Measurements from ENCODE around the gene ZNF804A.
A peak's percentile ranks its signal among the peaks of the same experiment; 100 is the strongest.

DNA sequence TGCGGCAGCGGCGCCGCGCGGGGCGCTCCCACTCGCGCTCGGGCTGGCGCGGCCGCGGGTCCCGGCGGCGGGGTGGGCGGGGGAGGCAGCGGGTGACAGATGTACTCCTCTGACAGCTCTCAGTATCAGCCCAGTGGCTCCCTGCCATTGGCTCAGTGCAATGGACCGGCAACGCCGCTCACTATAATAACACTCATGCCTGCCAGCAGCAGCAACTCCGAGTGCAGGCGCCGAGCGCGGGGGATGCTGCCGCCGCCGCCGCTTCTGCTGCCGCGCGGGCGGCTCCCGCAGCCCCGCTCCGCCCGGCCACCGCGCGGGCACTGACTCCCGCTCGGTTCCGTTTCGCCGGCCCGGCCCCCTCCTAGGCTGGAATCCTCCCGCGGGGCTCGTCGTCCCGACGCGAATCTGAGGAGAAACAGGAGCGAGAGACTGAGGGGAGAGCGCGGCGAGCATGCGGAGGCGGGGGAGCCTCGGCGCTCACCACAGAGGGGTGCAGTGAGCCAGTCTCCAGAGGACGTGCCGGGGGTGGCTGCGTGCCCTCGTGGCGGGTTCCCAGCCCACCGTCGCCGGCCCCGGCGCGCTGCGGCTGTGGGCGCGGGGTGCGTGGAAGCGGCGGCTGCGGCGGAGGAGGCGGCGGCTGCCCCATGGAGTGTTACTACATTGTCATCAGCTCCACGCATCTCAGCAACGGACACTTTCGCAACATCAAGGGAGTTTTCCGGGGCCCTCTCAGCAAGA, at the start of gene ZNF804A:
- TF ChIP-seq, protein P1, sequence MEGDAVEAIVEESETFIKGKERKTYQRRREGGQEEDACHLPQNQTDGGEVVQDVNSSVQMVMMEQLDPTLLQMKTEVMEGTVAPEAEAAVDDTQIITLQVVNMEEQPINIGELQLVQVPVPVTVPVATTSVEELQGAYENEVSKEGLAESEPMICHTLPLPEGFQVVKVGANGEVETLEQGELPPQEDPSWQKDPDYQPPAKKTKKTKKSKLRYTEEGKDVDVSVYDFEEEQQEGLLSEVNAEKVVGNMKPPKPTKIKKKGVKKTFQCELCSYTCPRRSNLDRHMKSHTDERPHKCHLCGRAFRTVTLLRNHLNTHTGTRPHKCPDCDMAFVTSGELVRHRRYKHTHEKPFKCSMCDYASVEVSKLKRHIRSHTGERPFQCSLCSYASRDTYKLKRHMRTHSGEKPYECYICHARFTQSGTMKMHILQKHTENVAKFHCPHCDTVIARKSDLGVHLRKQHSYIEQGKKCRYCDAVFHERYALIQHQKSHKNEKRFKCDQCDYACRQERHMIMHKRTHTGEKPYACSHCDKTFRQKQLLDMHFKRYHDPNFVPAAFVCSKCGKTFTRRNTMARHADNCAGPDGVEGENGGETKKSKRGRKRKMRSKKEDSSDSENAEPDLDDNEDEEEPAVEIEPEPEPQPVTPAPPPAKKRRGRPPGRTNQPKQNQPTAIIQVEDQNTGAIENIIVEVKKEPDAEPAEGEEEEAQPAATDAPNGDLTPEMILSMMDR (IDR thresholded peaks at IDR 0.05): no peak
- peak in 2 of 4 donors; percentile 16 to 76 for TF ChIP-seq POLR2A (IDR thresholded peaks at IDR 0.05)
- TF ChIP-seq POLR2AphosphoS5 (IDR thresholded peaks at IDR 0.05): no peak
- no peak for TF ChIP-seq EP300 (IDR thresholded peaks at IDR 0.05)
